ENCODE results near the gene KCNQ1OT1.

The KCNQ1OT1 gene

GRCh38 chr11:2700415-2701211 is 819 bp upstream of the KCNQ1OT1 start:
- peak; percentile 25 for DNase-seq

- DNase-seq = no peak
Measured at GRCh38 chr11:2699185-2699530, 636 bp downstream of the KCNQ1OT1 start.

GRCh38 chr11:2698386-2699184 is 1.2 kb downstream of the KCNQ1OT1 start:
- DNase-seq = no peak

- DNase-seq = peak; percentile 6
Measured at GRCh38 chr11:2697866-2698265, 1.9 kb downstream of the KCNQ1OT1 start.

- DNase-seq = no peak
Measured at GRCh38 chr11:2696455-2696854, 3.3 kb downstream of the KCNQ1OT1 start.

- DNase-seq = no peak
Measured at GRCh38 chr11:2694995-2695939, 4.5 kb downstream of the KCNQ1OT1 start.

- no peak for DNase-seq
Measured at GRCh38 chr11:2694495-2694894, 5.3 kb downstream of the KCNQ1OT1 start.

- no peak for DNase-seq
Measured at GRCh38 chr11:2693271-2694261, 6.2 kb downstream of the KCNQ1OT1 start.

- no peak for DNase-seq
Measured at GRCh38 chr11:2691991-2692875, 7.6 kb downstream of the KCNQ1OT1 start.

- DNase-seq = no peak
Measured at GRCh38 chr11:2691355-2691761, 8.4 kb downstream of the KCNQ1OT1 start.

GRCh38 chr11:2690596-2691354 is 9.0 kb downstream of the KCNQ1OT1 start:
- no peak for DNase-seq

- no peak for DNase-seq
Measured at GRCh38 chr11:2689651-2690575, 9.9 kb downstream of the KCNQ1OT1 start.

GRCh38 chr11:2688381-2689231 is 11.2 kb downstream of the KCNQ1OT1 start:
- DNase-seq = no peak

- no peak for DNase-seq
Measured at GRCh38 chr11:2687782-2688191, 12.0 kb downstream of the KCNQ1OT1 start.

GRCh38 chr11:2687223-2687530 is 12.6 kb downstream of the KCNQ1OT1 start:
- DNase-seq = no peak

- no peak for DNase-seq
Measured at GRCh38 chr11:2686360-2687222, 13.2 kb downstream of the KCNQ1OT1 start.
